Central memory CD8-positive, alpha-beta T cell (primary cell): Measurements from ENCODE around the gene SNRPD3.

Source experiments
- ATAC-seq: fragments of 150-1000 bp; cut with Tn5 transposase; replicated peaks from 2 replicates; pipeline ENCODE4 v1.10.0; 2022; ENCODE audit warnings: mild to moderate bottlenecking, moderate FRiP score, moderate number of reproducible peaks; ENCODE audit not compliant: poor library complexity, severe bottlenecking; ENCODE audit errors: extremely low read depth
- DNase-seq, 2 donors: peaks; one replicate each; pipeline ENCODE4 v3.0.0; 2021; ENCODE audit warnings: low spot score in 2 of 2
- H3K27ac Mint-ChIP-seq: one replicate; pipeline ENCODE4 v1.8.0; 2022; ENCODE audit warnings: low read depth, mild to moderate bottlenecking, moderate library complexity, mixed read lengths
- H3K27me3 Mint-ChIP-seq: one replicate; pipeline ENCODE4 v1.8.0; 2022; ENCODE audit warnings: mixed read lengths
- H3K36me3 Mint-ChIP-seq: one replicate; pipeline ENCODE4 v1.8.0; 2022; ENCODE audit warnings: mild to moderate bottlenecking, moderate library complexity, mixed read lengths; ENCODE audit not compliant: insufficient read depth
- H3K4me1 Mint-ChIP-seq: one replicate; pipeline ENCODE4 v1.8.0; 2022; ENCODE audit warnings: mixed read lengths
- H3K4me3 Mint-ChIP-seq: one replicate; pipeline ENCODE4 v1.8.0; 2022; ENCODE audit warnings: mild to moderate bottlenecking, moderate library complexity, mixed read lengths
- H3K9me3 Mint-ChIP-seq: one replicate; pipeline ENCODE4 v1.8.0; 2022; ENCODE audit warnings: mixed read lengths

Gene SNRPD3

GRCh38 chr22:24555165-24556039 lies at the start of gene SNRPD3:
SNRPD3 (plus strand) TSS chr22:24555999; CDS start chr22:24557675, 1,676 bp downstream.
- H3K9me3 Mint-ChIP-seq, result no peaks in the 10 kb centered on the region
- DNase-seq, result peak; percentile 92 to 98
- ATAC-seq, result peak; percentile 83
- H3K36me3 Mint-ChIP-seq, result peaks cover 31% of the 10 kb centered on the region
- H3K4me1 Mint-ChIP-seq, result peaks cover 65% of the 10 kb centered on the region
- no peaks in the 10 kb centered on the region for H3K27me3 Mint-ChIP-seq
- peak within 1 kb of the TSS; percentile 96 for H3K27ac Mint-ChIP-seq
- H3K4me3 Mint-ChIP-seq, result peak within 1 kb of the TSS; percentile 99

GRCh38 chr22:24506802-24507438 lies 48.9 kb upstream of the SNRPD3 start:
- no peak for ATAC-seq
- H3K4me3 Mint-ChIP-seq, result no peak overlapping the region
- no peak for DNase-seq
- peaks cover 6% of the 10 kb centered on the region for H3K4me1 Mint-ChIP-seq
- no peak overlapping the region for H3K27ac Mint-ChIP-seq
- no peaks in the 10 kb centered on the region for H3K36me3 Mint-ChIP-seq
- H3K27me3 Mint-ChIP-seq, result no peaks in the 10 kb centered on the region
- no peaks in the 10 kb centered on the region for H3K9me3 Mint-ChIP-seq

- no peaks in the 10 kb centered on the region for H3K27me3 Mint-ChIP-seq
- peaks cover 2% of the 10 kb centered on the region for H3K36me3 Mint-ChIP-seq
- peaks cover 6% of the 10 kb centered on the region for H3K4me1 Mint-ChIP-seq
- H3K4me3 Mint-ChIP-seq, result no peak overlapping the region
- DNase-seq, result no peak
- no peak for ATAC-seq
- no peak overlapping the region for H3K27ac Mint-ChIP-seq
- no peaks in the 10 kb centered on the region for H3K9me3 Mint-ChIP-seq
These were observed 48.1 kb upstream of the SNRPD3 start for GRCh38 chr22:24507716-24508115.

- no peak for DNase-seq
- no peak for ATAC-seq
- Mint-ChIP-seq H3K27me3 (no peaks in the 10 kb centered on the region), H3K36me3 (peaks cover 2% of the 10 kb centered on the region), H3K4me1 (no peaks in the 10 kb centered on the region), H3K27ac (no peak overlapping the region), H3K4me3 (no peak overlapping the region), H3K9me3 (no peaks in the 10 kb centered on the region)
These were observed 44.9 kb upstream of the SNRPD3 start for GRCh38 chr22:24510637-24511625.

DNA sequence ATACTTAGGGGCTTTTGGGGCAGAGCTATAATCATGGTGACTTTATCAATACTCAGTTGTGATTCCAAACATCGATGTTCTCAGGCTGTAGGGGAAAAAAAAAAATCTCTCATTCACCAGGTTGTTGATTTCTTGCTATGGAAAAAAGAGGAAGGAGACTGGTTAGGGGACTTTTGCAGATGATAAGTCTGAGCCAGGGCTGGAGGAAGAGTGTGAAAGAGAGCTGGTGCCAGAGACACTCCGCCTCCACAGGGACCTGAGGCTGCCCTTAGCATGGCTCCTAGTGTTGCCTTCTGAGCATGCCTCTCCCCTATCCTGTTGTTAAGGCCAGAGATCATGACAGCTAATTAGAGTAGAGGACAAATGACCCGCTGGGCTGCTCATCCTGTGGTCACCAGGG lies 43.8 kb upstream of the SNRPD3 start:
- no peak for ATAC-seq
- Mint-ChIP-seq H3K9me3 (no peaks in the 10 kb centered on the region), H3K27ac (no peak overlapping the region), H3K27me3 (no peaks in the 10 kb centered on the region), H3K36me3 (peaks cover 2% of the 10 kb centered on the region), H3K4me1 (no peaks in the 10 kb centered on the region), H3K4me3 (no peak overlapping the region)
- DNase-seq, result no peak

DNA sequence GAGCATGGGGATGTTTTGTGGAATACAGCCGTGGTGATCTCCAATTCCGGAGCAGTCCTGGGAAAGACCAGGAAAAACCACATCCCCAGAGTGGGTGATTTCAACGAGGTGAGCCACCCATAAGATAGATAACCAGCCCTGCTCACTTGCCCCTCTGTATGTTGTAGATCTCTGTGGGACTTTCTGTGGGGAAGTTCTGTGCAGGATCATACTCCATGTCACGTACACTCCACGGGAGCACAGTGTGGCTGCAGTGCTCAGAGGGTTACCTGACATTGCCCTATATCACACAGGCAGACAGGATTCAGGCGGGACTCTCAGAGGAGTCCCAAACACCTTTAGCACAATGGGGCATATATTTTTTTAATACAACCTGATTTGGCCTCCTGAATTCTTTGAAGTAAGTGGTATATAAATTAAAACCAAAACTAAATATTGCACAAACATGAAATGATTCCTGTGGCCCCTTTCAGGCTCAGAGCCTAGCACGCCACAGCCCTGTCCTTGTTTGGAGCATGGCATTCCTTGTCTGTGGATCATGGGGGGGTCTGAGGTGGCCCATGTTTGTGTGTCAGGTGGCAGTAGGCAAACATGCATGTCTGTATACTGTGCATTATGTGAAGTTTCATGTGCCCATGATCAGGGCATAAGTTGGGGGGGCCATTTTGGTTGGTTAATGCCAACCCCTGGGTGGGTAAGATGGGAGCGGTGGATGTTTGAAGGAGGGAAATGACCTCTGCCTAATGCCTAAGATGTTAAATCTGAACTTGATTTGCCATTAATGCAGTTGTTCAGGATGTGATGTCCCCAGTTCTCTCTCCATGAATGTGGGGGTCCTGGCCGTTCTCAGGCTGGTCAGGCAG lies 42.2 kb upstream of the SNRPD3 start:
- Mint-ChIP-seq H3K4me1 (no peaks in the 10 kb centered on the region), H3K9me3 (no peaks in the 10 kb centered on the region), H3K27ac (no peak overlapping the region), H3K36me3 (peaks cover 2% of the 10 kb centered on the region), H3K27me3 (no peaks in the 10 kb centered on the region), H3K4me3 (no peak overlapping the region)
- DNase-seq (no peak), ATAC-seq (no peak)

DNA sequence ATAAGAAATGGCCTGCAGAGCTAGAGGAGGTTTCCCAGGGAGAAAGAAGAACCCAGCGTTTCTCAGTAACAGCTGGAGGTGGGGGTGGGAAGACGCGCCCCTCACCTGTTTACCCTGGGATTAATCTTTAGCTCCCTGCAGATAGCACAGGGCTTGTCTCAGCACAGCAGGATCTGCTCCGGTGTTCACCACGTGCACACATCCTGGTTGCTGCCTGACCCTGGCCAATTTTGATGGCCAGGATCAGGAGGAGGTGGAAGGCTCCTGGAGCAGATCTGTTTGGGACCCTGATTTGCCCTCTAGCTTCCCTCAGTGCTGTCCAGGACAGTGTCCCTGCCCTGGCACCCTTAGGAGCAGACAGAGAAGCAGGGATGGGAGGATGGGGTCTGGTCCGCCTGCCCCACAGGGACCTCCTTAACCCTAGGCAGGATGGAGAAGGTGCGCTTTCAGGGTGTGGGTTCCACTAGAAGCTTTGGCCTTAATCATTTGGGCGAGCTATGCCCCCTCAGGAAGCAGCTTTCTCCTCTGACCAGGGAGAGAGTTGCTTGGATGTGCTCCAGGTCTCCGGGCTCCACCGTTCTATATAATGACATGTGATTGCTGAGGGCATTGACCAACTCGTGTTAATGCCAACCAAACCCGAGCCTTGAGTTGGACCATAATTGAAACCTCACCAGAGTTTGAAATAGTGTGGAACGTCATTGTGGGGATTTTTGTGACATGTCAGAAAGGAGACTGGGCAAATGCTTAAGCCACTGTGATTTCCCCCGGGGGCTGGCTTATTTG lies 41.4 kb upstream of the SNRPD3 start:
- DNase-seq, result no peak
- Mint-ChIP-seq H3K4me1 (no peaks in the 10 kb centered on the region), H3K4me3 (no peak overlapping the region), H3K27me3 (no peaks in the 10 kb centered on the region), H3K27ac (no peak overlapping the region), H3K9me3 (no peaks in the 10 kb centered on the region), H3K36me3 (peaks cover 2% of the 10 kb centered on the region)
- no peak for ATAC-seq

DNA sequence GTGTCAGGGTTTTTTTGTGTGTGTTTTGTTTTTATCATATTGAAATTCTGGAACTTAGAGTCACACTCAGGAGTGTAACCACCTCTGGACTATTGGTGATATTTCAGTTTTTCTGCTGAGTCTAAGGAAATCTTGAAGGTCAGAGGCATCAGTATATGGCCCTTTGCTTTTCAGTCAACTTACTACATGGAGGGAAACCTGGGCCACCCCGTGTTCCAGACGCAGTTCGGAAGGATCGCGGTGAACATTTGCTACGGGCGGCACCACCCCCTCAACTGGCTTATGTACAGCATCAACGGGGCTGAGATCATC lies 40.8 kb upstream of the SNRPD3 start:
- H3K4me3 Mint-ChIP-seq, result no peak overlapping the region
- DNase-seq (no peak), ATAC-seq (no peak)
- H3K4me1 Mint-ChIP-seq, result no peaks in the 10 kb centered on the region
- H3K27me3 Mint-ChIP-seq, result no peaks in the 10 kb centered on the region
- H3K27ac Mint-ChIP-seq, result no peak overlapping the region
- H3K36me3 Mint-ChIP-seq, result peaks cover 2% of the 10 kb centered on the region
- H3K9me3 Mint-ChIP-seq, result no peaks in the 10 kb centered on the region

GRCh38 chr22:24516301-24516737 lies 39.5 kb upstream of the SNRPD3 start:
- no peak overlapping the region for H3K27ac Mint-ChIP-seq
- no peak overlapping the region for H3K4me3 Mint-ChIP-seq

GRCh38 chr22:24517446-24517845 lies 38.4 kb upstream of the SNRPD3 start:
- ATAC-seq, result no peak
- no peaks in the 10 kb centered on the region for H3K9me3 Mint-ChIP-seq
- no peak overlapping the region for H3K27ac Mint-ChIP-seq
- no peaks in the 10 kb centered on the region for H3K4me1 Mint-ChIP-seq
- no peak overlapping the region for H3K4me3 Mint-ChIP-seq
- H3K27me3 Mint-ChIP-seq, result no peaks in the 10 kb centered on the region
- peaks cover 2% of the 10 kb centered on the region for H3K36me3 Mint-ChIP-seq
- DNase-seq, result no peak

More at GRCh38 chr22:24516301-24516737, 39.5 kb upstream of the SNRPD3 start:
- H3K4me1 Mint-ChIP-seq, result no peaks in the 10 kb centered on the region
- peaks cover 2% of the 10 kb centered on the region for H3K36me3 Mint-ChIP-seq
- no peaks in the 10 kb centered on the region for H3K27me3 Mint-ChIP-seq
- ATAC-seq, result no peak
- H3K9me3 Mint-ChIP-seq, result no peaks in the 10 kb centered on the region
- DNase-seq, result no peak

DNA sequence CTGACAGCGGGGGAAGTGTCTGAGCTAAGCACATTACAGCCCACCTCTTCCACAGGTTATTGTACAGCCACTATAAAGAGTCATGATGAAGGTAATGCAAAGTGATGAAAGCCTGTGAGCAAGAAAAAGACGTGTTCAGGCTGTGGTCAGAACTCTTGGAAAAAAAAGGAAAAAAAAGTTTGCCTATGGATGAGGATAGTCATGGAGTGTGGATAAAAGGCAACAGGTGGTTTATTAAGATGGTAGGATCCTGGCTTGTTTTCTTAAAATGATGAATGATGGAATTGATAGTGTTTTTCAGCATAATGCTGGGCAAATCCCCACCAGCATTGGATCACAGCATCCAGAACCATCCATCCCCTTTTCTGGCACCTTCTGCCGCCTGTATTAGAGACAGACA lies 37.6 kb upstream of the SNRPD3 start:
- H3K9me3 Mint-ChIP-seq, result no peaks in the 10 kb centered on the region
- DNase-seq (no peak), ATAC-seq (no peak)
- H3K27me3 Mint-ChIP-seq, result no peaks in the 10 kb centered on the region
- no peaks in the 10 kb centered on the region for H3K36me3 Mint-ChIP-seq
- no peak overlapping the region for H3K27ac Mint-ChIP-seq
- H3K4me1 Mint-ChIP-seq, result no peaks in the 10 kb centered on the region
- no peak overlapping the region for H3K4me3 Mint-ChIP-seq
